Epithelial cell of proximal tubule (primary cell): ENCODE data around the gene TSFM. TPM values are rescaled to one million over a fixed set of nuclear protein-coding genes. Genes with fewer than 3 reads are reported as not detected.

Experiments used
- DNase-seq: peaks from one replicate; pipeline ENCODE4 v3.0.0-alpha.2; 2011; ENCODE audit warnings: low read depth
- H3K4me3 ChIP-seq: 2 replicates; pipeline ENCODE4 v1.5.1; 2011; ENCODE audit warnings: low read depth, mild to moderate bottlenecking, low read length
- total RNA-seq: library from RNA; depleted of rRNA; stranded (reverse); fragments of >200 nt; gene quantifications from 2 replicates; pipeline ENCODE4 v1.2.3, GENCODE V29; 2015
- TF ChIP-seq, protein P1 (sequence below): conservative IDR thresholded peaks from 2 replicates; pipeline ENCODE4 v1.5.1; 2012; ENCODE audit warnings: low read depth, mild to moderate bottlenecking, low read length

The TSFM gene
- total RNA-seq, 1 donor from 2014 or later: 30.6 TPM

DNA sequence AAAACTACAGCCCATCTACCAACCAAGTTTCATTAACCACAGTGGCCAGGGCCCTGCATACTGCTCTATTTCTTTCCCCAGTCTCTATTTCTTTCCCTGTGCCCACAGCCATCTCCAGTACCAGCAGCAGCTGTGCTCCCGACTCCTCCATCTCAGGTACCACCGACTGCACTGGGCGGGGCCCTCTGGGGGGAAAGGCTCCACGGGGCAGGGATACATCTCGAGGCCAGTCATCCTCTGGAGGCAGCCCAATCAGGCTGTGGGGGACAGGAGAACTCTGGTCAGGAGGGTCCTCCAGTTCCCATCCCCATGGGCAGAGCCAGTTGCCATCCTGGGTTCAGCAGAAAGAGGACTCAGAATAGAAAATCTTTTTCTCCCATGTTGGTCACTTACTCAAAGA is 33.5 kb upstream of the TSFM start:
- no peak overlapping the region for H3K4me3 ChIP-seq
- DNase-seq: no peak
- TF ChIP-seq, protein P1, sequence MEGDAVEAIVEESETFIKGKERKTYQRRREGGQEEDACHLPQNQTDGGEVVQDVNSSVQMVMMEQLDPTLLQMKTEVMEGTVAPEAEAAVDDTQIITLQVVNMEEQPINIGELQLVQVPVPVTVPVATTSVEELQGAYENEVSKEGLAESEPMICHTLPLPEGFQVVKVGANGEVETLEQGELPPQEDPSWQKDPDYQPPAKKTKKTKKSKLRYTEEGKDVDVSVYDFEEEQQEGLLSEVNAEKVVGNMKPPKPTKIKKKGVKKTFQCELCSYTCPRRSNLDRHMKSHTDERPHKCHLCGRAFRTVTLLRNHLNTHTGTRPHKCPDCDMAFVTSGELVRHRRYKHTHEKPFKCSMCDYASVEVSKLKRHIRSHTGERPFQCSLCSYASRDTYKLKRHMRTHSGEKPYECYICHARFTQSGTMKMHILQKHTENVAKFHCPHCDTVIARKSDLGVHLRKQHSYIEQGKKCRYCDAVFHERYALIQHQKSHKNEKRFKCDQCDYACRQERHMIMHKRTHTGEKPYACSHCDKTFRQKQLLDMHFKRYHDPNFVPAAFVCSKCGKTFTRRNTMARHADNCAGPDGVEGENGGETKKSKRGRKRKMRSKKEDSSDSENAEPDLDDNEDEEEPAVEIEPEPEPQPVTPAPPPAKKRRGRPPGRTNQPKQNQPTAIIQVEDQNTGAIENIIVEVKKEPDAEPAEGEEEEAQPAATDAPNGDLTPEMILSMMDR: no peak

DNA sequence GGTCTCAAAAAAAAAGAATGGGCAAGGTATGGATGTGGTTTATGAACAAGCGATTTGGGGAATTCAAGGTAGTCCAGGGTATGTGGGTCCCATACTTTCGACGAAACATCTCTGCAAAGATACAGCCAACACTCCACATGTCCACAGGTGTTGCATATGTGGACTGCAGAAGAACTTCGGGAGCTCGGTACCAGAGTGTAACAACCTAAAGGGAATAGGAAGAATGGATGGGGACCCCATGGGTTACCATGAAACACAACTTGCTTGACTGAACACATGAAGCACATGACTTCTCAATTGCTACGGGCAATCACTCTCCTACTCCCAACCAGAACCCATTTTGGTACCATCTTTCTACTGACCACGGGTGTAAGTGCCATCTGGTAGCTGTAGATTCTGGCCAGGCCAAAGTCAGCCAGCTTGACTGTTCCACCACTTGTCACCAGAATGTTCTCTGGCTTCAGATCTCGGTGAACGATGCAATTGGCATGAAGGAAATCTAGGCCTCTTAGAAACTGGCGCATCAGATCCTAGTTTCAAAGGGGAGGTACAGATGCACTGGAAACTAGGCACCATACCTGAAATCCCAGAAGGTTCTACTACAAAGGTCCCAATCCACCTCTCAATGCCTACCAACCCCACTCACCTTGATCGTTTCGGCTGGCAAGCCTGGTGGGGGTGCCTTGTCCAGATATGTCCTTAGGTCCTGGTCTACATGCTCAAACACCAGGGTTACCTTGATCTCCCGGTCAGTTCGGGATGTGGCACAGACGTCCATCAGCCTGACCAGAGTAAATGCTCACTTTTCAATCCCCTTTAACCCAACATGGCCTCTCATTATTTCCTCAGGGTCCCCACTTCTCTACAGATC is 31.8 kb upstream of the TSFM start:
- peak overlapping the region; percentile 82 for H3K4me3 ChIP-seq
- DNase-seq: no peak
- TF ChIP-seq, protein P1: no peak

DNA sequence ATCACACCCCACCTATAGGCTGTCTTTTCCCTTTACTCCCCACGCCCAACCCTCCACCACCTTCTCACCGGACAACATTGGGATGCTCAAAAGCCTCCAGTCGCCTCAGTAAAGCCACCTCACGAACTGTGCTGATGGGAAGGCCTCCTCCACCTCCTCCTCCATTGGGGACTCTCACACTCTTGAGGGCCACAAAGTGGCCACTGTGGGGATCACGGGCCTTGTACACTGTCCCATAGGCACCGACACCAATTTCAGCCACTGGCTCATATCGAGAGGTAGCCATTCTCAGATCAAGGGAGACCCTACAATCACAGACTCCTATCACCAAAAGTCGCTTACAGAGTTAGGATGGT is 31.2 kb upstream of the TSFM start:
- DNase-seq: no peak
- H3K4me3 ChIP-seq: peak overlapping the region; percentile 82
- TF ChIP-seq, protein P1: no peak

DNA sequence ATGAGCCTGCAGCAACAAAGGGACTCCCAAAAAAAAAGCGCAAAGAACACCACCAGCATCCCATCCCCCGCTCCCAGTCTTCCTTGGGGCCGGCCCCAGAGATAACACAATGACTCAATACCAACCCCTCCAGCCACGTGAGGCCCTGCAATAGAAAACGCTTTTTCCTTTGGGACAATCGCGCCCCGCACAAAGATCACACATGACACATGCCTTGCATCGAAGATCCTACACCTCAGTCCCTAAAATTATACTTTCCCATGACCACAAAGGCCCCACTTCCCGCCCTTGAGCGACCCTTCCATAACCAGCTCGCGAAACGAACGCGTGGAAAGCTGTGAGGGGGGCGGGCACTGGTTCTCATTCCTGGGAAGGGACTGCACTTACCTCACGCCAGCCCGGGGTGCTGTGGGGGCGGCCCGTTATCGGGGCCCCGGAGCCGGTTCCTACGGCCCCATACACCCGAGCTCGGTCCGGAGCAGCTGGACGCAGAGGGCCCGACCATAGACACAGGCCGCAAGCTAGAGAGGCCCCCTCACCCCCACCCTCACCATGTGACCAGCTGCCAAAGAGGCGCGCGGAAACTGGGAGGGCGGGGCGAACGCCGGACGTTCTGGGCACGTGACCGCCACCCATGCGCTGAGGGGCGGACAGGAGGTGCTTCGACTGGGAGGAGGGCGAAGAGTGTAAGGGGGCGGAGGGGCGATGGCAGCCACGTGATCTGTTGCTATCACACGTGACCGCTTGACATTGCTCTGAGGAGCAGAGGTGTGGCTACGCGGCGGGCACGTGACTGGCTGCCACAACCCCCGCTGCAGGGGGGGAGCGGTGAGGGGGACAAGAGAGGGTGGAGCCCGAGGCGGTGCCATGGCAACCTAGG is 30.6 kb upstream of the TSFM start, which contains the start of gene CDK4:
Gene CDK4, minus strand, starts transcription at position 523 of the 880 bp plus-strand sequence. CDS start 593 bp downstream, outside the sequence.
- peak; percentile 87 for DNase-seq
- TF ChIP-seq, protein P1: no peak
- H3K4me3 ChIP-seq: peak within 1 kb of the TSS; percentile 82

DNA sequence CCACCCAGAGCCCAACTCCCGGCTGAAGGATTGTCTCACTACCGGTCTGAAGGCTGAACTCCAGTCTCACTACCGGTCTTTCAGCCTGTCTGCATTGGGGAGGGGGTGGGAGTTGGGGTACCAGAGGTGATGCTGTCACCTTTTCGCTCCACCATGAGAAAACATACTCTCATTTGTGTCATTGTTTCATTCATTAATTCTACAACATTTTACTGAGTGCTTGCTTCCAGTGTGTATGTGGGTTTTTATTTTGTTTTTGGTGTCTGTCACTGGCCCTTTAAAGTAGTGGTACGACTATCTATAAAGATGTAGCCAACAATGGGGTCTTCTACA is 30.0 kb upstream of the TSFM start:
- TF ChIP-seq, protein P1: no peak
- DNase-seq: no peak
- peak overlapping the region; percentile 50 for H3K4me3 ChIP-seq

DNA sequence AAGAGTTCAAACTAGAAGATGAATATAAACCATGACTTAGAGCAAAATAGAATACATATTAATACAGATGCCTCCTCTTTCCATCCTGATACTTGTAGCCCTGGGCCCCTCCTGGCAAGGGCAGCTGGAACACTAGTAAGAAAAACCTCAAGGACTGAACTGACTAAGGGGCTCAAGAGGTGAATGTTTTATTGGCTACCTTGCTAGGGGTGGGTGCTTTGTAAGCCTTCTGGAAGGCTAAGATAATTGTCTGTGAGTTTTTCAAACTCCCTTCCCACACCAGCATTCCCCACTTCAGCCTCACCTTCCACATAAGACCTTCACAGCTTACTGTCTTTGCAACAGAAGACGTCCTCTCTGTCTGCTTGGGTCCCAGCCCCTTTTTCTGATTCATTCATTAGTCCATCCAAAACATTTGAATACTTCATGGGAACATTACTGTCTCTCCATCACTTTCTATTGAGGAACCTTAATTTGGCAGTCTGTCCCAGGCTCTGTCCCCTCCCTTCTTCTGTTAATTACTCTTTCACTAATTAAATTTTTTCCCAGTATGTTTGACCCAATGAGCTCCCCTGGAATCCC is 28.7 kb upstream of the TSFM start:
- TF ChIP-seq, protein P1: no peak
- DNase-seq: no peak
- no peak overlapping the region for H3K4me3 ChIP-seq
